ACHN (cell line): ENCODE results near the gene GNA15.
"Not testable (repeated sequence)": the region's sequence is repeated elsewhere in the genome, so short reads cannot be mapped to it uniquely, and the experiment has no call there.

ENCODE experiments used
- DNase-seq: peaks from one replicate; pipeline ENCODE4 v3.0.0-alpha.2; 2015
- in situ Hi-C: cut with HindIII; loops from 2 replicates; pipeline ENCODE4 v1.10.0; 2017; ENCODE audit warnings: low sequenced_read_pairs, low pct_ligation_motif_present, low pct_unique_long_range_greater_than_20kb

Gene GNA15

DNA sequence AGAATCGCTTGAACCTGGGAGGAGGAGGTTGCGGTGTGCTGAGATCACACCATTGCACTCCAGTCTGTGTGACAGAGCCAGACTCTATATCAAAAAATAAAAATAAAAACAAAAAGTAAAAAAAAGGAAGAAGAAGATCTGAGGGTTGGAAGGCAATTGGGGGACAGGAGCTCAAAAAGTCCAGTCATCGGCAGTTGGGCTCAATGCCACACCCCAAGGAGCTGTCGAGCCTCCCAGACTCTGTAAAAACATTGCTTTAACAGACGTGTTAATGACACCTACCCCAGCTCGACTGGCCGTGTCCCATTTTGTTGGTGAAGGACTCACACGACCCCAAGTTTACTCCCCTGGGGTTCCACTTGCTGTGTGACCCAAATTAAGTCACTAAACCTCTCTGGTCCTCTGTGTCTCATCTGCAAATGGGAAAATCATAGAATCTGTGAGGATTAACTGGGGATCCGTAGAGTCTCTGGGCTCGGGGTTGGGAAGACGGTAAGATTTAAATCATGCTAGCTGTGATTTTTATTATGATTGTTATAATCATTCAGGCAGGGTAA is 7.0 kb downstream of the GNA15 start:
- no peak for DNase-seq
- in situ Hi-C loops: no loop called here

DNA sequence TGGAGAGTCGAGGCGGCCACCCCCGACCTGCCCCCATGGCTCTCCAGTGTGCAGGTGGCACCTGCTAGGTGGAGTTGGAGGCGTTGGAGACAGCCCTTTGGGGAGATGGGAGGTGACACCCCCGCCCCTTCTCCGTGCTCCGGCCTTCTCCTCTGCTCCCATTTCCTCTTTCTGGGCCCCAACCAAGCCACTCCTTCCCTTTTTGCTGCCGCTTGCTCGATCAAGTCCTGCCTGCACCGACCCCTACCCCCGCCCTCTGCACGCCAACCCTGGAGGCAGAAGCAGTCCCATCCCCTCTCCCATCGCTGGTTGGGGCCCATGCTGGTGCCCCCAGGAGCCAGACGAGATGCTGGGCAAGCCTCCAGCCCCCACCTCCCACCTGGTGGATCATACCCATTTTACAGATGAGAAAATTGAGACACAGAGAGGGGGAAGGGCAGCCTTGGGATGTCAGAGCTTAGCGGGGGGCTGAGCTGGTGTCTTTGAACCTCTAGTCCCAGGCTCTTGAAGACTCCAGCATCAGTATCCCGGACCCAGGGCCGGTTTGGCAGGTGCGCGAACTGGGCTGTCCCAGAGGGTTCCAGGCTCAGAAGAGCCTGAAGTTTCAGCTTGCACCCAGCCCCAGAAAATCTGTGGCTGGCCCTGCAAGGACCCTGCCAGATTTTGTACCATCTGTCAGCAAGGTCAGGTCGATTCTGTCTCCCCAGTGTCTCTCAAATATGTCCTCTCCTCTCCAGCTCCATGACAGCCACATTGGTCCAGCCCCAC is 10.3 kb downstream of the GNA15 start:
- no peak for DNase-seq
- in situ Hi-C loops: no loop called here

DNA sequence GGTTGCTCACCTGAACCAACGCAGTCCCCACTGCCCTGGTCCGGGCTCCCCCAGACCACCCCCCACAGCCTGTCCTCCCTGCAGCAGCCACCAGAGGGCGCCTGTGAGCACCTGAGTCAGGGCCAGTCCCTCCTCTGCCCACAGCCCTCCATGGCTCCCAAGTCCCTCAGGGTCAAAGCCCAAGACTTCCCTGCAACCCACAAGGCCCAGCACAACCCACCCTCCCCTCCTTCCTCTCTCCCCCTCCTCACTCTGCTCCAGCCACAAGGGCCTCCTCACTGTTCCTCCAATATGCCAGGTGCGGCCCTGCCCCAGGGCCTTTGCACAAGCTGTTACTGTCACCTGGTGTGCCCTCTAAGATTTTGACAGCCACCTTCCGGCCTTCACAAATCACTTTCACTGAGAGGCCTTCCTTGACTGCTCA is 10.9 kb downstream of the GNA15 start:
- in situ Hi-C loops: no loop called here
- DNase-seq: peak; percentile 27

DNA sequence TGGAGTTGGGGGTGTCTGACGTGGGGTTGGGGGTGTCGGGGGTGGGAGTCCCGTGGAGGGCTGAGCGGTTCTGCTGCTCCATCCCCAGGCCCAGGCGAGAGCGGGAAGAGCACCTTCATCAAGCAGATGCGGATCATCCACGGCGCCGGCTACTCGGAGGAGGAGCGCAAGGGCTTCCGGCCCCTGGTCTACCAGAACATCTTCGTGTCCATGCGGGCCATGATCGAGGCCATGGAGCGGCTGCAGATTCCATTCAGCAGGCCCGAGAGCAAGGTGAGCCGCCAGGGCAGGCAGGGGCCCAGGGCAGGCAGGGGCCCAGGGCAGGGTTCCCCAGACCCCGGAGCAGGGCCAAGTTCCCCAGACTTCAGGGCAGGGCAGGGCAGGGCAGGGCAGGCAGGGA is 12.7 kb downstream of the GNA15 start:
- in situ Hi-C loops: no loop called here
- DNase-seq: no peak

DNA sequence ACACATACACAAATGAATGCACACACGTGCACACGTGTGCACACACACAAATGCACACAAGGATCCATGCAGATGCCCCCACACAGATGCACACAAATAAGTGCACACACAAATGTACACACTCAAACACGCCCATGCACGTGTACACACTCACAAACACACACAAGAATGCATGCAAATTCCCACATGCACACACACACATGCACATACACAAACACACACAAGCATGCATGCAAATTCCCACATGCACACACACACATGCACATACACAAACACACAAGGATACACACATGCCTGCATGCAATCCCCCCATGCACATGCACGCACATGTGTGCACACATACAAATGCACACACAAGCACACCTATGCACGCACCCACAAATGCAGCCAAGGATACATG is 13.3 kb downstream of the GNA15 start:
- DNase-seq: no peak
- in situ Hi-C loops: no loop called here

DNA sequence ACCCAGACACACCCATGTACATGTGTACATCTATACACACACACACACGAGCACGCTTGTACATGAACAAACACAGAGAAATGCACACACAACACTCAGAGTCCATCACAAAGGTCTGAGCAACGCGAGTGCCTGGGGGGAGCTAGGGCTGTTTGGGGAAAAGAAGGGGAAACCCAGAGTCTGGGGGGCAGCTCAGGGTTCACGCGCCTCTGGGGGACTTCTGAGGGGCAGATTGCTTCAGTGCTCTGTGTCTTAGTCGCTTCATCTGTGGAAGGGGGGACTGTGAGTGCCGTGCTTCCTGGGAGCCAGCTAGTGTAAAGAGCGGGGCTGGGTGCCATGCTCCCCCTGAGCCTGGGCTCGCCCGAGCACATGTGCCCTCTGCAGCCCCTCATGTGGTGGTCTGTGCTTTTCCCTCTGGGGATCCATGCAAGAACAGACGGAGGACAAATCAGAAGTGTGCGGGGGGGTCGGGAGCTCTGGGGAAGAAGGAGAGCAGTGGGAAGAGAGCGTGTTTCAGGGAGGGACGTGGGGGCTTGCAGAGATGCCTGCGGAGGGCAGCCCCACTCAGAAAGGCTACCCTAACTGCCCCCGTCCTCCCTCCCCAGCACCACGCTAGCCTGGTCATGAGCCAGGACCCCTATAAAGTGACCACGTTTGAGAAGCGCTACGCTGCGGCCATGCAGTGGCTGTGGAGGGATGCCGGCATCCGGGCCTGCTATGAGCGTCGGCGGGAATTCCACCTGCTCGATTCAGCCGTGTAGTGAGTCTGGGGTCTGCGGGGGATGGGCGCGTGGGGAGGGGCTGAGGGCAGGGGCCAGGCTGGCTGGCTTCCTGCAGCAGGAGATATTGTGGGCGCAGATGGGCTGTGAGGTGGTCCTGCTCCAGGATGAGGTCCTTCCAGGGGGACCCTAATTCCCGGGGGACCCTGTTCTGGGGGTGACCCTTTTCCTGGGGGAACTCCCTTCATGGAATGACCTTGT is 14.0 kb downstream of the GNA15 start:
- in situ Hi-C loops: no loop called here
- no peak for DNase-seq

- in situ Hi-C loops: no loop called here
Measured at GRCh38 chr19:3150739-3151329, 15.0 kb downstream of the GNA15 start.

DNA sequence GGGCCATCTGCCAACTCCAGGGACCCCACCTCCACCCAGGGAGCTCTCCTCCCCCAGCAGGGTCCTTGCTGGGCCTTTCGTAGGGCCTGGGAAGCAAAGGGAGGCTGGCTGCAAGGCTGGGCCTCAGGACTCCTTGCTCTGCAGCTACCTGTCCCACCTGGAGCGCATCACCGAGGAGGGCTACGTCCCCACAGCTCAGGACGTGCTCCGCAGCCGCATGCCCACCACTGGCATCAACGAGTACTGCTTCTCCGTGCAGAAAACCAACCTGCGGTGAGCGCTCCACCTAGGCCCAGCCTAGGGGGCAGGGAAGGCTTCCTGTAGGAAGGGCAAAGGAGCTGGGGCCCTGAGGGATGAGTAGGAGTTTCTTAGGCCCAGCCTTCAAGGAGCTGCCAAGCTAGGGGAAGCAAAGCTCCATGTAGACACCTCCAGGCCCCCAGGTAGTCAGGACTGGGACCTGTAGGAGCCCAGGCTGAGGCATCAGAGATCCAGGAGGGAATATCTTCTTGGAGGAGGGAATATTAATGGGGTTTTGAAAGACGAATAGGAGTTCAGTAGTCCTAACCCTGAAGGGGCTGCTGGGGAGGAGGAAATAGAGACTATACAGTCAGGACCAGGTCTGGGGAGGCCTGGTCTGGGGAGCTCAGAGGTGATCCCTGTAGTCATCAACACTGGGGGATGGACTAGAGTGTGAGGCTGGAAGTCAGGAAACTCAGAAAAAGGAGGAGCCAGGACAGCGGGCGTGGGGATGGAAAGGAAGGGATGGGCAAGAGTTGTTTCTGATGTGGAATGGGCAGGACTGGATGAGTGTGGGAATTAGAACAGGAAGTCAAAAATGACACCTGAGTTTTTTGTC is 16.0 kb downstream of the GNA15 start:
- no peak for DNase-seq
- in situ Hi-C loops: no loop called here

More at GRCh38 chr19:3150739-3151329, 15.0 kb downstream of the GNA15 start:
- DNase-seq: no peak

- in situ Hi-C loops: no loop called here
- DNase-seq: no peak
Measured at GRCh38 chr19:3152419-3152780, 16.6 kb downstream of the GNA15 start.

GRCh38 chr19:3153286-3154230 is 17.7 kb downstream of the GNA15 start:
- in situ Hi-C loops: no loop called here
- DNase-seq: no peak

DNA sequence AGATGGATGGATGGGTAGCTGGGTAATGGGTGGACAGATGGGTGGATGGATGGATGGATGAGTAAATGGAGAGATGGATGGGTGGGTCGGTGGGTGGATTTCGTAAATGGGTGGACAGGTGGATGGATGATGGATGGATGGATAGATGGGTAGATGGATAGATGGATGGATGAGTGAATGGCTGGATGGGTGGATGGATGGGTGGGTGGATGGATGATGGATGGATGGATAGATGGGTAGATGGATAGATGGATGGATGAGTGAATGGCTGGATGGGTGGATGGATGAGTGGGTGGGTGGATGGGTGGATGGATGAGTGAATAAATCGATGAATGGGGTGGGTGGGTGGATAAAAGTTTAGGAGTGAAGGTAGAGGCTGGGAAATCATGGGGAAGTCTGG is 18.6 kb downstream of the GNA15 start:
- in situ Hi-C loops, DNase-seq: not testable (repeated sequence)

GRCh38 chr19:3154957-3155736 is 19.3 kb downstream of the GNA15 start:
- in situ Hi-C loops: no loop called here
- DNase-seq: peak; percentile 83

GRCh38 chr19:3157096-3157845 is 21.4 kb downstream of the GNA15 start:
- in situ Hi-C loops: no loop called here
- DNase-seq: no peak

DNA sequence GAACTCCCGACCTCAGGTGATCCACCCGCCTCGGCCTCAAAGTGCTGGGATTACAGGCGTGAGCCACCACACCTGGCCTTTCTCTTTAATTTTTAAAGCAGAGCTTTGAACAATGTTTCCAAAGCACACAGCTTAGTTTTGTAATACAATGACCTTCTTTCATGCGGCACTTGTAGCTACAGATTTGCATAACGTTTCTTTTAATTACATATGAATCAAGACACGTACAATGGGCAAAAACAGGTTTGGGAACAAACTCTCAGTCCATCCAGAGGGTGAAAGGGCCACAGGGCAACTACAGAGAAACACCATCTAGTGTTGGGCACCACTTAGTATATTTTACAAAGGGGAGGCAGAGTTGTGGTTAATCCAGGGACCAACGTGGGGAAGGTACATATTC is 23.7 kb downstream of the GNA15 start:
- in situ Hi-C loops: no loop called here

DNA sequence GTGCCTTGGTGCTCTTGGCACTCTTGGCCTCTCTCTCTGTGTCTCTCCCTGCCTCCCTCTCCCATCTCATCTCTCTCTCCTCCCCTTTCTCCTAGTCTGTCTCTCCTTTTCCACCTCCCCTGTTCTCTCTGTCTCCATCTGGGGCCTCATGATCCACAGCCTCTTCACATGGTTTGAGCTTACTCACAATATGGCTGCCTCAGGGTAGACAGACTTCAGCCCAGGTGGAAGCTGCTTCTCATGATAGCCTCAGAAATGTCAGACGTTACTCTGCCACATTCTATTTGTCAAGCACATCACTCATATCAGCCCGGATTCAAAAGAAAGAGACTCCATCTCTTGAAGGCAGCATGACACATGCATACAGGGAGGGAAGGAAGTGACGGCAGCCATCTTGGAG is 24.4 kb downstream of the GNA15 start:
- no peak for DNase-seq
- in situ Hi-C loops: no loop called here

More for the DNA sequence above, 23.7 kb downstream of the GNA15 start:
- no peak for DNase-seq

GRCh38 chr19:3161453-3161852 is 25.6 kb downstream of the GNA15 start:
- in situ Hi-C loops: no loop called here
- DNase-seq: no peak
